ENCODE results near the gene SENP7.
A peak's percentile ranks its signal among the peaks of the same experiment; 100 is the strongest.
"Not testable (repeated sequence)": the region's sequence is repeated elsewhere in the genome, so short reads cannot be mapped to it uniquely, and the experiment has no call there.

The SENP7 gene

GRCh38 chr3:101521211-101521701, 8.2 kb upstream of the SENP7 start:
- DNase-seq (ENCODE audit: low read depth): no peak

- DNase-seq (ENCODE audit: low read depth): no peak
Measured at GRCh38 chr3:101519685-101520365, 6.8 kb upstream of the SENP7 start.

DNA sequence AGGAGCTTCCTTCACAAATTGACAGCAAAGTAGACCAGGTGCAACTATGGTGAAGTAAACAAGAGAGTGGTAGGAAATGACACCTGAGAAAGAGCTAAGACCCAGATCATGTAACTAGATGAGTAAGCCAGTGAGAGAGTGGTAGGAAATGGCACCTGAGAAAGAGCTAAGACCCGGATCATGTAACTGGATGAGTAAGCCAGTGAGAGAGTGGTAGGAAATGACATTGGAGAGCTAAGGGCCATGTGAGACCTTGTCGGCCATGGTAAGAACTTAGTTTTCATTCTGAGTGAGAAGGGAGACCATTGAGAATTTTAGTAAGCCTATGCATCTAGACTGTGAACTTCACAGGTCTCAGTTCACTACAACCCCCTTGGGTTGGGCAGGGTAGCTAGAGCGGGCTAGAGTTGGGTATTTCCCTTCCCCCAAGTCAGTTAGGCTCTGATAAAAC, 5.4 kb upstream of the SENP7 start:
- DNase-seq (ENCODE audit: low read depth): peak; percentile 29

DNA sequence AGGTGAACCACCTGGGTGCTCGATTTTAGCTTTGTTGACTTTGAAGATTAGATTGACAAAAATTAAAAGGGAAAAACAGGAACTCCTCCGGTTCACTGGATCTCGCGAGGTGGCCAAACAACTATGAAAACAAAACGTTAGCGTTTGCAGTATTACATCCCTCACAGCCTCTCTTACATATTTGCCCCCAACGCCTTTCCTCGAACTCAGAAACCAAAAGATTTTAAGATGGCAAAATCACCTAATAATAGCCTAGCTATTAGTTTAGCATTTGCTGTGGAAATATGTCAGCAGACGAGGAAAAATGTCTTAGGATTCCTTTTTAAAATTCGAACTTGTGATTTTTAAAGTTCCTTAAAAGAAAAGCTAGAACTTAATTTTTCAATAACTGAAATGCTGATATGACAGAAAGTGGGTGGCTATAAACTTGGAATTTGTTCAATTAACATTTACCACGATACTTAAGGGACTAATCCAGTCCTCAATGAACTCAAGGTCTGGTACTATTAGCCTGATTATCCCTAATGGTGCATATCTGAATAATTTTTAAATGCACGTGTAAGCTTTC, 491 bp upstream of the SENP7 start:
- no peak for DNase-seq (ENCODE audit: low read depth)

GRCh38 chr3:101512396-101512645, 691 bp downstream of the SENP7 start:
- DNase-seq (ENCODE audit: low read depth): no peak

GRCh38 chr3:101509811-101510210, 3.2 kb downstream of the SENP7 start:
- no peak for DNase-seq (ENCODE audit: low read depth)

DNA sequence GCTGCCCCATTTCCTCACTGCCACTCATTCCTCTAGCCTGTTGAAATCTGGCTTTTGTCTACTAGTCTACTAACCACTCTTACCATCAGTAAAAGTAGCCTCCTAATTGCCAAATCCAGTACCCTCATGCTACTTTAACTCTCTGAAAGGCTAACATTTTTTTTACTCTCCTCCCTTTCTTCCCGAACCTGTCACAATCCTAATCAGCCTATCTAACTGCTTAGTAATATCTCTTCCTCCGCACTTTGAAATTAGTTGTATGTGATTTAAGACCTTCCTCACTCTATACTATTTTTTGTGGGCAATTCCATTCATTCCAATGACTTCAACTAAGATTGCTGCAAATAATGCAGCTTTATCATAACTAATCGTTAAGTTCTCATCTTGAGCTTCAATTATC, 3.7 kb downstream of the SENP7 start:
- DNase-seq (ENCODE audit: low read depth): no peak

- DNase-seq (ENCODE audit: low read depth): no peak
Measured at GRCh38 chr3:101501783-101502182, 11.2 kb downstream of the SENP7 start.

GRCh38 chr3:101500208-101500607, 12.8 kb downstream of the SENP7 start:
- no peak for DNase-seq (ENCODE audit: low read depth)

DNA sequence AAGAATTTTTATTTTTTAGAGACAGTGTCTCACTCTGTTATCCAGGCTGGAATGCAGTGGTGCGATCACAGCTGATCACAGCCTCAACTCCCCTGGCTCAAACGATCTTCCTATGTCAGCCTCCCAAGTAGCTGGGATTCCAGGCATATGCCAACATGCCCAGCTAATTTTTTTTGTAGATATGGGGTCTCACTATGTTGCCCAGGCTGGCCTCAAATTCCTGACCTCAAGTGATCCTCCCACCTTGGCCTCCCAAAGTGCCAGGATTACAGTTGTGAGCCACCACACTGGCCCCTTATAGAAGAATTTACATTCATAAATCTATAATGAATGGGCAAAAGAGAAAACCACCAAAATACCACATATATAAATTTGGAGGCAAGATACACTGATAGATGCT, 15.2 kb downstream of the SENP7 start:
- DNase-seq (ENCODE audit: low read depth): no peak

GRCh38 chr3:101495552-101495951, 17.5 kb downstream of the SENP7 start:
- no peak for DNase-seq (ENCODE audit: low read depth)

GRCh38 chr3:101484805-101485620, 28.0 kb downstream of the SENP7 start:
- no peak for DNase-seq (ENCODE audit: low read depth)

DNA sequence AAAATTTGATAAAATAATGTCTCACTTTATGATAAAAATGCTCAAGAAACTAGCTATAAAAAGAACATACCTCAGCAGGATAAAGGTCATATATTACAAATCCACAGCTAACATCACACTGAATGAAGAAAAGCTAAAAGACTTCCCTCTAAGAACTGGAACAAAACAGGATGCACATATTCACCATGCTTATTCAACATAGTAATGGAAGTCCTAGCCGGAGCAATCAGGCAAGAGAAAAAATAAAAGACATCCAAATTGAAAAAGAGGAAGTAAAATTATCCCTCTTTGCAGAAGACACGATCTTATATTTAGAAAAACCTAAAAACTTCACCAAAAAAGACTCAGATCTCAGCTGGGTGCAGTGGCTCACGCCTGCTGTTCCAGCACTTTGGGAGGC, 34.0 kb downstream of the SENP7 start:
- DNase-seq (ENCODE audit: low read depth): no peak

DNA sequence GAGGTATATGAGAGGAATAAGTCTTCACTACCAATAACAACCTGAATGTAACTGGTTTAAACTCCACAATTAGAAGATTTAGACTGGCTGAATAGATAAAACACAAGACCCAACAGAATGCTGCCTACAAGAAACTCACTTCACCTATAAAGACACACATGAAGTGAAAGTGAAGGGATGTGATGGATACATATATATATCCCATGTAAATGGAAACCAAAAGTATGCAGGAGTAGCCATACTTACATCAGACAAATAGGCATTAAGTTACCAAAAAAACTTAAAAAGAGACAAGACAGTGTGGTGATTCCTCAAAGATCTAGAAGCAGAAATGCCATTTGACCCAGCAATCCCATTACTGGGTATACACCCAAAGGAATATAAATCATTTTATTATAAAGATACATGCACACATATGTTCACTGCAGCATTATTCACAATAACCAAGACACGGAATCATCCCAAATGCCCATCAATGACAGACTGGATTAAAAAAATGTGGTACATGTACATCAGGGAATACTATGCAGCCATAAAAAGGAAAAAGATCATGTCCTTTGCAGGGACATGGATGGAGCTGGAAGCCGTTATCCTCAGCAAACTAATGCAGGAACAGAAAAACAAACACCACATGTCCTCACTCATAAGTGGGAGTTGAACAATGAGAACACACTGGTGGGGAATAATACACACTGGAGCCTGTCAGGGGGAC, 38.0 kb downstream of the SENP7 start:
- not testable (repeated sequence) for DNase-seq (ENCODE audit: low read depth)

DNA sequence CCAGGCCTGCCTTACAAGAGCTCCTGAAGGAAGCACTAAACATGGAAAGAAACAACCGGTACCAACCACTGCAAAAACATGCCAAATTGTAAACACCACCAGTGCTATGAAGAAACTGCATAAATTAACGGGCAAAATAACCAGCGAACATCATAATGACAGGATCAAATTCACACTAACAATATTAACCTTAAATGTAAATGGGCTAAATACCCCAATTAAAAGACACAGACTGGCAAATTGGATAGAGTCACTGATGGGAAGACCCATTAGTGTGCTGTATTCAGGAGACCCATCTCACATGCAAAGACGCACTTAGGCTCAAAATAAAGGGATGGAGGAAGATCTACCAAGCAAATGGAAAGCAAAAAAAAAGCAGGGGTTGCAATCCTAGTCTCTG, 44.3 kb downstream of the SENP7 start:
- DNase-seq (ENCODE audit: low read depth): not testable (repeated sequence)

GRCh38 chr3:101467310-101467663, 45.7 kb downstream of the SENP7 start:
- not testable (repeated sequence) for DNase-seq (ENCODE audit: low read depth)

DNA sequence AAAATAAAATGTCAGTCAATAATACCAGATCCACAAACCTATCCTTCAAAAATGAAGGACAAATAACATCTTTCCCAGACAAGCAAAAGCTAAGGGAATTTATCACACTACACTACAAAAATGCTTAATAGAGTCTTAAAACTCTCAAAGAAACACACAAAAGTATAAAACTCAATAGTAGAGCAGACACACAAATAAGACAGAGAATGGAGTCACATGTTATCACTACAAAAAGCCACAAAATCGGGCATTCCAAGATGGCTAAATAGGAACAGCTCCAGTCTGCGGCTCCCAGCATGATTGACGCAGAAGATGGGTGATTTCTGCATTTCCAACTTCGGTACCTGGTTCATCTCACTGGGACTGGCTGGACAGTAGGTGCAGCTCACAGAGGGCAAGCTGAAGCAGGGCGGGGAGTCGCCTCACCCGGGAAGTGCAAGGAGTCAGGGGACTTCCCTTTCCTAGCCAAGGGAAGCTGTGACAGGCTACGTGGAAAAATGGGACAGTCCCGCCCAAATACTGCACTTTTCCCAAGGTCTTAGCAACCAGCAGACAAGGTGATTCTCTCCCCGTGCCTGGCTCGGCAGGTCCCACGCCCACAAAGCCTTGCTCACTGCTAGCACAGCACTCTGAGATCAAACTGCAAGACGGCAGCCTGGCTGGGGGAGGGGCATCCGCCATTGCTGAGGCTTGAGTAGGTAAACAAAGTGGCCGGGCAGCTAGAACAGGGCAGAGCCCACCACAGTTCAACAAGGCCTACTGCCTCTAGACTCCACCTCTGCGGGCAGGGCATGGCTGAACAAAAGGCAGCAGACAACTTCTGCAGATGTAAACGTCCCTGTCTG, 46.3 kb downstream of the SENP7 start:
- no peak for DNase-seq (ENCODE audit: low read depth)

DNA sequence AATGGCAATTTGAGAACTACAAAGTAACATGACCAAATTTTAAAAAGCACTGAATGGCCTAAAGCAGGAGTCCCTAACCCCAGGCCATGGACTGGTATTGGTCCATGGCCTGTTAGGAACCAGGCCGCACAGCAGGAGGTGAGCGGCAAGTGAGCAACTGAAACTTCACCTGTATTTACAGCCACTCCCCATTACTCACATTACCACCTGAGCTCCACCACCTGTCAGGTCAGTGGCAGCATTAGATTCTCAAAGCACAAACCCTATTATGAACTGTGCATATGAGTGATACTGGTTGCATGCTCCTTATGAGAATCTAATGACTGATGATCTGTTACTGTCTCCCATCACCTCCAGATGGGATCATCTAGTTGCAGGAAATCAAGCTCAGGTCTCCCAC, 48.8 kb downstream of the SENP7 start:
- DNase-seq (ENCODE audit: low read depth): no peak

GRCh38 chr3:101461451-101461850, 51.6 kb downstream of the SENP7 start:
- DNase-seq (ENCODE audit: low read depth): no peak

DNA sequence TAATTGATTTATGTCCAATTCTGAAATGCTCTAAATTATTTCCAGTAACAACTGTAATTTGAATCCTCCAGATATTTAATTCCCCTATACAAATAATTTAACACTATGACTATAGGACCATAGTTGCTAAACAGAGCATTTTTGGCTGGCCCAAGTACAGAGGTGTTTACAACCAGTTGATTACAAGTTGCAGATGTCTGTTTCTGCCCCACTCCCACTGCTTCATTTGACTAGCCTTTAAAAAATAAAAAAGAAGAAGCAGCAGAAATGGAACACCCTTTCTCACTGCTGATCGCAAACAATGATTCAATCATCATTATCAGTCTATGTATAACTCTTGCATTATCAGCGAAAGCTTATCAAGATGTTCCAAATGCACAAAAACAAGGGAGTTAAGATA, 54.6 kb downstream of the SENP7 start:
- no peak for DNase-seq (ENCODE audit: low read depth)

DNA sequence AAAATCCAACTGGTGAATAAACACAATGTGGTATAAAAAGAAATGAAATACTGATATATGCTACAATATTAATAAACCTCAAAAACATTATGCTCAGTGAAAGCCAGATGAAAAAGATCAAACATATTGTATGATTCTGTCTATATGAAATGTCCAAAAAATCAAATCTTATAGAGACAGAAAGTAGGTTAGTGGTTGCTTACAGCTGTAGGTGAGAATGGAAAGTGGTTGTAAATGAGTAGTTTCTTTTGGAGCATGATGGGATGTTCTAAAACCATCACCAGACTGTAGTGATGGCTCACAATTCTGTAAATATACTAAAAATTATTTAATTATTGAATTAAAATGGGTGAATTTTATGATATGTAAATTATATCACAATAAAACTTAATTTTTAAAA, 58.4 kb downstream of the SENP7 start:
- DNase-seq (ENCODE audit: low read depth): no peak

- no peak for DNase-seq (ENCODE audit: low read depth)
Measured at GRCh38 chr3:101453961-101454360, 59.1 kb downstream of the SENP7 start.
